Activated effector memory CD4-positive, alpha-beta T cell treated with anti-CD3 and anti-CD28 coated beads, Interleukin-2, amount 50 U/mL, for 16 hours (primary cell): ENCODE measurements around the gene REV1.
"Not testable (repeated sequence)": the region's sequence is repeated elsewhere in the genome, so short reads cannot be mapped to it uniquely, and the experiment has no call there.

ENCODE experiments used
- DNase-seq: peaks from one replicate; pipeline ENCODE4 v3.0.0-alpha.2; 2020

REV1 gene

GRCh38 chr2:99399063-99399462, 90.8 kb downstream of the REV1 start:
- DNase-seq, result no peak

- no peak for DNase-seq
Measured at GRCh38 chr2:99398303-99398702, 91.5 kb downstream of the REV1 start.

DNA sequence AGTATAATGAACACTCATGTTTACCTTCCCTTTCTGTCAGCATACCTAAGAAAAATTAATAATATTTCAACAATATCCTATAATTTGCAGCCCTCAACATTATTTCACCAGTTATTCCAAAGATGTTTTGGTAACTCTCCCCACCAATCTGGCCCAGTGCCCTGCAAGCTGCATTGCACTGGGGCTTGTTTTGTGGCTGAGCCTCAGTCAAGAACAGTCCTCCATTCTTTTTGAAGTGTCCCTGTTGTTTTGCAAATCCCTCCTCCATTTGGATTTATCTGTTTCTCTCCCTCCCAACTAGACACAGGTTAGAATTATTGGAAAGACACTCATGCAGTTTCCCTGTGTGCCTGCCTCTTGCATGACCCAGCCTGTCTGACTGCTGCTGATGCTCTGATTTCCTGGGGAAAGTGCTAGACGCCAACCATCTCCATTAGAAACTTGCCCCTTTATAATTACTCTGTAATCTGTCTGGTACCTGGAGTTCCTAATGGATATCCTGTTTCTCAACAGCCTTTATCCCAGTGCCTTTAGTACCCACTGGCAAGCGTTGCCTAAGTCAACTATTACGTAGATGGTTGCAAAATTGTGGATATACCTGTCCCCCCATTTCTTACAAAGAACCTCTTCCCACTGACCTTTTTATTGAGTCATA, 92.4 kb downstream of the REV1 start:
- DNase-seq, result no peak

DNA sequence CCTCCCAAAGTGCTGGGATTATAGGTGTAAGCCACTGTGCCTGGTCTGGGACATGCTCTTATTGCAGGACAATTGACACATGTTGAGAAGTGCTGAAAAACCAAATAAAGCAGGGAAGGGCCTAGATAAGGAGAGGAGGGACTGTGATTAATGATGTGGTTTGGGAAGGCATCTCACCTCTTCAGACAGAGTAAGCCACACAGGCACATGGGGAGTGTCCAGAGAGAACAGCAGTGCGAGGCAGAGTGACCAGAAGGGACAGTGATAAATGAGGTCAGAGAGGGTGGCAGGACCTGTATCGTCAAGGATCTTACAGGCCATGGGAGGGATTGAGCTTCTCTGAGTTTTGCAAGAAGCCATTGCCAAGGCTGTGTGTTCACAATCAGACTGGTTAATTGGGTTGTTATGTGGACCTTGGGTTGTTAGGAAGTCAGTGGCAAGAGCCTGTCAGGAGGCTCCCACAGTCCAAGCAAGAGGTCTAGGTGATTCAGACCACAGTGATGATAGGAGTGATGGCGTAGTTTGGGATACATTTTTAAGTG, 94.2 kb downstream of the REV1 start:
- DNase-seq, result no peak

DNA sequence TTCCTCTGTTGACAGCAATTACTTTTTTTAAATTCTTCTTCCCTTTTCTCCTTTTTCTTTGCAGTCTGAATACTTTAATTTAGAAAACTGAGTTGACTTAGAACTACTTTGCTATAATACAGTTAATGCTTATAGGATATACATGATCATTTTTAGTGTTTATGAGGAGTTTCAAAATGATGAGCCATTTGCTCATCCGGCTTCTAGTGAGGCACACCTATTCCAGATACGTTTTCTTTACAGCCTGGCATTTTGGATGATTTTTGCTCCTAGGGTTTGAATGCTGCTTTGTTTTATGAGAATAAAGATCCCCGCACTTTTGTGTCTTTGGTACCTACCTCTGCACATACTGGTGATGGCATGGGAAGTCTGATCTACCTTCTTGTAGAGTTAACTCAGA, 99.9 kb downstream of the REV1 start:
- DNase-seq, result no peak

DNA sequence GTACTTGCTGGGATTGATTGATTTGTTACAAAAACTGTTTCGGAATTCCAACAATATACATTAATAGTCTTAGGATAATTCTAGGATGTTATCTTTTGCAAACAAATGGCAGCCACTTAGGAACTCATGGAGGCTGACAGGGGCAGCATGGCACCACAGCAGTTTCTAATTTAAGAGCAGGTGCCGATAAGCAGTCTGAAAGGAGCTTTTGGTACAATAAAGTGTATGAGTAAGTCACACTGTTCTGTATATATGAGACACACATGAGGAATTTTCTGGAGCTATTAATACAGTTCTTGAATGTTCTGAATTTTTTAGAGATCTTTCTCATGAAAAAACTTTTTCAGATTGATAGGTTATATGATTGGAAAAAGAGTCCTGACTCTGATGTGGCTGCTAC, 100.4 kb downstream of the REV1 start:
- DNase-seq, result no peak

DNA sequence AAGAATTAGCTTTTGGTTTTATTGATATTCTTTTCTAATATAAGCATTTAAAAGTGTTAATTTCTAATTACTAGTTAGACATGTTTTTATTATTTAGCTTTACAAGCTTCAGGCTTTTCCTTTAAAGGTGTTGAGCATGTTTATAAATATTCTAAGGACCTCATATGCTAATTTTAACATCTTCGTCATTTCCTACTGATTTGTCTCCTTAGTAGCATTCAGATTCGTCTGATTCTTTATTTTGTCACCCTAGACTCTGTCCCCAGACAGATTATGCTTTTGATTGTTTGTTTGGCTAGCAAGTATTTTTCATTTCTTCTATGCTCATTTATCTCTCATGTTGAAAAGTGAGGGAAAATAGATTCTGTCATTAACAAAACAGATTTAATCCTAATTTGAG, 100.9 kb downstream of the REV1 start:
- no peak for DNase-seq

DNA sequence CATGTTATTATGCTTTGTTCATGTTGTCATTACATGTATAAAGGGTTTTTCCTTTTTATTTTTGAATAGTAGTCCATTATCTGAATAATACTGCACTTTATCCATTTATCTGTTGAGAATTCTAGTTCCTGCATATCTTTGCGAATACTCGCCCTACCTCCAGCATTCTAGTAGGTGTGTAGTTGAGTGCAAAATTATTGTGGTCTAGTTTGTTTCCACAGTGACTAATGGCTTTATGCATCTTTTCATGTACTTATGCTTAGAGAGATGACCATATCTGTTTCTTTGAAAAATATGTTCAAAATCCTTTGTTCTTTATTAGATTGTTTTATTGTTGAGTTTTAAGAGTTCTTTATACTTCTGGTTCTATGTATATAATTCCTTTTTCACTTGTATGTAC, 103.8 kb downstream of the REV1 start:
- no peak for DNase-seq

DNA sequence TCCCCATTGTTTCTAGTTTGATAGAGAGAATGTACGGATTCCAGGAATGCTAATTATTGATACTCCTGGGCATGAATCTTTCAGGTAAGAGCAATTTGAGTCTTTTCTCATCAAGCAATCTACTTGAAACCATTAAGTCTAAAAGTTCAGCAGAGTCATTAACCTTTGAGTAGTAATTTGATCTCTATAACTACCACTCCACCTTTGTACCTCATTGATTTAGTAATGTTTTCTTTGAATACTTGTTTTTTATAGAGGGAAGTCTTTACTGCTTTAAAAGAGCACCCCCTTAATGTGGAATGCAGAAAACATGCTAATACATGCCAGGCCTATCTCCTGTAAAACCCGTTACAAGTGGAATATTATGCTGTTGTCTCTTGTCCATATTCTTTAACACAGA, 107.7 kb downstream of the REV1 start:
- DNase-seq, result no peak

GRCh38 chr2:99380376-99381010, 109.3 kb downstream of the REV1 start:
- DNase-seq, result no peak

- no peak for DNase-seq
Measured at GRCh38 chr2:99377879-99378278, 111.9 kb downstream of the REV1 start.

DNA sequence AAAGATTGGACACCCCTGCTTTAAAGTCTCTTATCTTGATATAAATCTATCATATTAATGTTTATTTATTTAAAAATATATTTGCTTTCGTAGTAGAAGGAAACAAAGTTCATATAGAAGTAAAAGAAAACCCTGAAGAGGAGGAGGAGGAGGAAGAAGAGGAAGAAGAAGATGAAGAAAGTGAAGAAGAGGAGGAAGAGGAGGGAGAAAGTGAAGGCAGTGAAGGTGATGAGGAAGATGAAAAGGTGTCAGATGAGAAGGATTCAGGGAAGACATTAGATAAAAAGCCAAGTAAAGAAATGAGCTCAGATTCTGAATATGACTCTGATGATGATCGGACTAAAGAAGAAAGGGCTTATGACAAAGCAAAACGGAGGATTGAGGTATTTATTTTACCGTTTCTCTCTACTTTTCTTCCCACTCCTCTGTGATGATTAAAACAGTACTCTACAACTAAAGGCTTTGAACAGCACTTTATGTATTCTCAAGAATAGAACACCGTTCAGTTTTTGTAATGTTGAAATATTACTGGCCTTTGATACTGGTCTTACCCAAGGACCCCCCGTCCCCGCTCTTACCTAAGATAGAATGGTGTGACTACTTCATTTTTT, 113.5 kb downstream of the REV1 start:
- no peak for DNase-seq

- no peak for DNase-seq
Measured at GRCh38 chr2:99374747-99375146, 115.1 kb downstream of the REV1 start.

DNA sequence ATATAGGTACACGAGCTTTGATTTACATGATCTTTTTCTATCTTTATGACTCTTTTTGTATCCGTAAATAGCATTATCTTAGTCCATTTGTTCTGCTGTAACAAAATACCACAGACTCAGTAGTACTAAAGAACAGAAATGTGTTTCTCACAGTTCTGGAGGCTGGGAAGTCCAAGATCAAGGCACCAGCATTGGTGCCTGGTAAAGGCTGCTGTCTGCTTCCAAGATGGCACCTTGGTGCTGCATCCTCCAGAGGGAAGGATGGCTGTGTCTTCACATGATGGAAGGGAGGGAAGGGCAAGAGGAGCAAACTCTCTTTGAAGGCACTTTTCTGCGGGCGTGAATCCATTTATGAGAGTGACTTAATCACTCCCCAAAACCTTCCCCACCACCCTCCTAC, 116.7 kb downstream of the REV1 start:
- no peak for DNase-seq

- DNase-seq, result not testable (repeated sequence)
Measured at GRCh38 chr2:99368854-99369253, 121.0 kb downstream of the REV1 start.

GRCh38 chr2:99365661-99366060, 124.2 kb downstream of the REV1 start:
- no peak for DNase-seq

GRCh38 chr2:99356853-99357252, 133.0 kb downstream of the REV1 start:
- DNase-seq, result no peak

DNA sequence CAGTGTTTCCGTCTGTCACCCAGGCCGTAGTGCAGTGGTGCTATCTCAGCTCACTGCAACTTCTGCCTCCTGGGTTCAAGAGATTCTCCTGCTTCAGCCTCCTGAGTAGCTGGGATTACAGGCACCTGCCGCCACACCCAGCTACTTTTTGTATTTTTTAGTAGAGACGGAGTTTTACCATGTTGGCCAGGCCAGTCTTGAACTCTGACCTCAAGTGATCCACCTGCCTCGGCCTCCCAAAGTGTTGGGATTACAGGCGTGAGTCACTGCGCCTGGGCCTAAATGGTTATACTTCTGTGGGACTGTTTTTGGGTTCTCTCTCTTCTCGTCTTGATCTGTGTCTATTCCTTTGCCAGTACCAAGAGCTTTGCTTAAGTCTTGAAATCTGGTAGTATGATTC, 135.0 kb downstream of the REV1 start:
- DNase-seq, result not testable (repeated sequence)

GRCh38 chr2:99354070-99354469, 135.7 kb downstream of the REV1 start:
- DNase-seq, result no peak
